Fibroblast of villous mesenchyme (primary cell): ENCODE measurements around the gene TCF12. TPM values are rescaled to one million over a fixed set of nuclear protein-coding genes. Genes with fewer than 3 reads are reported as not detected.

Source experiments
- DNase-seq: peaks from one replicate; pipeline ENCODE4 v3.0.0-alpha.2; 2010; ENCODE audit warnings: low read depth
- H3K4me3 ChIP-seq: 2 replicates; pipeline ENCODE4 v1.5.1; 2011; ENCODE audit warnings: low read depth, mild to moderate bottlenecking, low read length
- CTCF ChIP-seq: IDR thresholded peaks from 2 replicates; pipeline ENCODE4 v1.5.1; 2012; ENCODE audit warnings: low read depth, mild to moderate bottlenecking, low read length; ENCODE audit not compliant: insufficient read depth
- total RNA-seq: library from RNA; depleted of rRNA; stranded (reverse); fragments of >200 nt; gene quantifications from 2 replicates; pipeline ENCODE4 v1.2.3, GENCODE V29; 2012

TCF12 gene
- total RNA-seq, 1 donor, result 110 TPM

GRCh38 chr15:57329582-57330367 lies 411.3 kb downstream of the TCF12 start:
- DNase-seq, result no peak
- TF ChIP-seq CTCF, result no peak
- no peak overlapping the region for H3K4me3 ChIP-seq

- TF ChIP-seq CTCF, result no peak
- DNase-seq, result no peak
- no peak overlapping the region for H3K4me3 ChIP-seq
Measured at GRCh38 chr15:57330619-57331340, 412.3 kb downstream of the TCF12 start.

- no peak for DNase-seq
Measured at GRCh38 chr15:57332326-57332725, 413.9 kb downstream of the TCF12 start.

GRCh38 chr15:57333487-57333886 lies 415.0 kb downstream of the TCF12 start:
- H3K4me3 ChIP-seq, result no peak overlapping the region
- DNase-seq, result no peak
- no peak for TF ChIP-seq CTCF

More at GRCh38 chr15:57332326-57332725, 413.9 kb downstream of the TCF12 start:
- no peak overlapping the region for H3K4me3 ChIP-seq
- no peak for TF ChIP-seq CTCF

GRCh38 chr15:57334257-57334656 lies 415.8 kb downstream of the TCF12 start:
- no peak for DNase-seq
- H3K4me3 ChIP-seq, result no peak overlapping the region
- TF ChIP-seq CTCF, result no peak

GRCh38 chr15:57335293-57335715 lies 416.9 kb downstream of the TCF12 start:
- no peak overlapping the region for H3K4me3 ChIP-seq
- TF ChIP-seq CTCF, result no peak
- no peak for DNase-seq
